Thyroid gland (tissue), 4 donors: ENCODE measurements around the gene HAO1.

ENCODE experiments used
- CTCF ChIP-seq, 6 experiments: fragments of 200-600 bp in 3 of 6; fragments of 450-650 bp in 3 of 6; sonication (generic) in 3 of 6; IDR thresholded peaks; one replicate each; pipeline ENCODE4 v1.5.1; 2016 to 2019; ENCODE audit warnings: antibody characterized with exemption in 6 of 6, mild to moderate bottlenecking in 2 of 6, inconsistent platforms in 1 of 6, moderate library complexity in 1 of 6
- POLR2A ChIP-seq, 2 donors: fragments of 450-650 bp; IDR thresholded peaks; one replicate each; pipeline ENCODE4 v1.6.1; 2017; ENCODE audit warnings: antibody characterized with exemption in 2 of 2, mild to moderate bottlenecking in 2 of 2, moderate library complexity in 1 of 2

DNA sequence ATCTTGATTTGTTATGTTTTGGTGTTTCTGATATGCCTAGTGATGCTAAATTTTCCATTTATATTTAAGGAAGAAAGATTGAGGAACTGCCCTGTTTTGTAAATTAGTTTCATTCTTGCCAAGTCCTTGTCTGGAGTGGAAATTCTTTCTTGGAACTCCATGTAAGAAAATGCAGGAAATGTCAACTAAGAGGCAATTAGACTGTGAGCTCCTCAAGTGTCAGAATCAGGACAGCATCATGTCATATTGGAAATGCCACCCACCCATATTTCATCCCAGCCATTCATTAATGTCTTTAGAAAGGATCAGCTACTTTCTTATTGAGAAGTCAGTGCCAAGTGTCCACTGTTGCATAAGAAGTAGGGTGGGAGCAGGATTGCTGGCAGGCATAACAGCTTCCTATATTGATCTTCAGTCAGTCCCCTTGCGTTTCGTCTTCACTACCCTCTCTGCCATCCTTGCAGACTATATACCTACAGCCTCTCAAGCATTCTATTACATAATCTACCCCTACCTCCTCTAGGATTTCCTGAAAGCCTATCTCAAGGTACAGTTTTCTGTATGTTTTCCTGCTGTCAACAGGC lies 42.4 kb downstream of the HAO1 start:
- no peak for TF ChIP-seq CTCF (IDR thresholded peaks at IDR 0.05)
- TF ChIP-seq POLR2A (IDR thresholded peaks at IDR 0.05), result no peak
